Measurements from ENCODE around the gene OAS2.

The OAS2 gene

DNA sequence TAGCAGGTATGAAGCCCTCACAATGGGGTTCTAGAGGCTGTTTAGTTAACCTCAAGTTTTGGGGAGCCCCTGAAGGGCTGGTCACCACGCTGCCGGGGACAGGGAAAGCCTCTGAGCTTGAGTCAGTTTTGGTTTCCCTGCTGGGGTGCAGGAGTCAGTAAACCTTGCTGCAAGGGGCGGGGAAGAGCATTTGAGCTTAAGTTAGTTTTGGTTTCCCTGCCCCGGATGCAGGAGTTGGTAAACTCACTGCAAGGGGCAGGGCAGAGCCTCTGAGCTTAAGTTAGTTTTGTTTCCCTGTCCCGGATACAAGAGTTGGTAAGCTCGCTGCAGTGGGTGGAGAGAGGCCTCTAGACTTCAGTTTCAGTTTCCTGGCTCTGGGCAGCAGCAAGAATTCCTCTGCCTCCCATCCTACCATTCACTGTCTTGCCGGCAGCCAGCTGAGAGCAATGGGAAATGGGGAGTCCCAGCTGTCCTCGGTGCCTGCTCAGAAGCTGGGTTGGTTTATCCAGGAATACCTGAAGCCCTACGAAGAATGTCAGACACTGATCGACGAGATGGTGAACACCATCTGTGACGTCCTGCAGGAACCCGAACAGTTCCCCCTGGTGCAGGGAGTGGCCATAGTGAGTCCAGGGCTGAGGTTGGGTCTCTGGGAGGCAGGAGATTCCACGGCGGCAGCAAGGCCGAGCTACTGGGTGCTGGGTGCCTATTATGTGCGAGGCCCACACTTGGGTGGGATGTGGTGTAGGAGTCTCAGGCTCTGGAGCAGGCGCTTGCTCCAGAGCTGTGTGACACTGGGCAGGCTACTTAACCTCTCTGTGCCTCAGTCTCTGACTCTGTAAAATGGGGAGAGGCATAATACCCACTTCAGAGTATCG is at the start of gene OAS2:
OAS2 (plus strand) TSS at position 357 of the 878 bp plus-strand sequence; CDS start at position 447, 90 bp downstream.
- TF ChIP-seq EP300 (IDR thresholded peaks at IDR 0.05; ENCODE audit: borderline replicate concordance) (no peak), TEAD4 (IDR thresholded peaks at IDR 0.05) (no peak), NFIC (IDR thresholded peaks at IDR 0.05) (no peak), TAF1 (IDR thresholded peaks at IDR 0.05; ENCODE audit: low read depth) (no peak), YY1 (IDR thresholded peaks at IDR 0.05; ENCODE audit: low read depth) (no peak), TCF12 (IDR thresholded peaks at IDR 0.05; ENCODE audit: low read depth) (no peak), MAX (IDR thresholded peaks at IDR 0.05) (no peak)

- TF ChIP-seq, protein P1, sequence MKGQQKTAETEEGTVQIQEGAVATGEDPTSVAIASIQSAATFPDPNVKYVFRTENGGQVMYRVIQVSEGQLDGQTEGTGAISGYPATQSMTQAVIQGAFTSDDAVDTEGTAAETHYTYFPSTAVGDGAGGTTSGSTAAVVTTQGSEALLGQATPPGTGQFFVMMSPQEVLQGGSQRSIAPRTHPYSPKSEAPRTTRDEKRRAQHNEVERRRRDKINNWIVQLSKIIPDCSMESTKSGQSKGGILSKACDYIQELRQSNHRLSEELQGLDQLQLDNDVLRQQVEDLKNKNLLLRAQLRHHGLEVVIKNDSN (IDR thresholded peaks at IDR 0.05) = no peak
- TF ChIP-seq NFIC (IDR thresholded peaks at IDR 0.05) (no peak), TEAD4 (IDR thresholded peaks at IDR 0.05) (no peak), TAF1 (IDR thresholded peaks at IDR 0.05; ENCODE audit: low read depth) (no peak), MAX (IDR thresholded peaks at IDR 0.05) (no peak), EP300 (IDR thresholded peaks at IDR 0.05; ENCODE audit: borderline replicate concordance) (no peak)
These were observed 49.3 kb upstream of the OAS2 start for GRCh38 chr12:112928978-112929377.

GRCh38 chr12:112929715-112930114 is 48.6 kb upstream of the OAS2 start:
- no peak for TF ChIP-seq ZBTB7A (IDR thresholded peaks at IDR 0.05; ENCODE audit: low read depth)
- TF ChIP-seq RAD21 (IDR thresholded peaks at IDR 0.05; ENCODE audit: low read depth) = no peak

- no peak for TF ChIP-seq EP300 (IDR thresholded peaks at IDR 0.05; ENCODE audit: borderline replicate concordance)
- no peak for TF ChIP-seq TEAD4 (IDR thresholded peaks at IDR 0.05)
- no peak for TF ChIP-seq EGR1 (IDR thresholded peaks at IDR 0.05)
- no peak for TF ChIP-seq TAF1 (IDR thresholded peaks at IDR 0.05; ENCODE audit: low read depth)
- TF ChIP-seq NFIC (IDR thresholded peaks at IDR 0.05) = no peak
- TF ChIP-seq, protein P2, sequence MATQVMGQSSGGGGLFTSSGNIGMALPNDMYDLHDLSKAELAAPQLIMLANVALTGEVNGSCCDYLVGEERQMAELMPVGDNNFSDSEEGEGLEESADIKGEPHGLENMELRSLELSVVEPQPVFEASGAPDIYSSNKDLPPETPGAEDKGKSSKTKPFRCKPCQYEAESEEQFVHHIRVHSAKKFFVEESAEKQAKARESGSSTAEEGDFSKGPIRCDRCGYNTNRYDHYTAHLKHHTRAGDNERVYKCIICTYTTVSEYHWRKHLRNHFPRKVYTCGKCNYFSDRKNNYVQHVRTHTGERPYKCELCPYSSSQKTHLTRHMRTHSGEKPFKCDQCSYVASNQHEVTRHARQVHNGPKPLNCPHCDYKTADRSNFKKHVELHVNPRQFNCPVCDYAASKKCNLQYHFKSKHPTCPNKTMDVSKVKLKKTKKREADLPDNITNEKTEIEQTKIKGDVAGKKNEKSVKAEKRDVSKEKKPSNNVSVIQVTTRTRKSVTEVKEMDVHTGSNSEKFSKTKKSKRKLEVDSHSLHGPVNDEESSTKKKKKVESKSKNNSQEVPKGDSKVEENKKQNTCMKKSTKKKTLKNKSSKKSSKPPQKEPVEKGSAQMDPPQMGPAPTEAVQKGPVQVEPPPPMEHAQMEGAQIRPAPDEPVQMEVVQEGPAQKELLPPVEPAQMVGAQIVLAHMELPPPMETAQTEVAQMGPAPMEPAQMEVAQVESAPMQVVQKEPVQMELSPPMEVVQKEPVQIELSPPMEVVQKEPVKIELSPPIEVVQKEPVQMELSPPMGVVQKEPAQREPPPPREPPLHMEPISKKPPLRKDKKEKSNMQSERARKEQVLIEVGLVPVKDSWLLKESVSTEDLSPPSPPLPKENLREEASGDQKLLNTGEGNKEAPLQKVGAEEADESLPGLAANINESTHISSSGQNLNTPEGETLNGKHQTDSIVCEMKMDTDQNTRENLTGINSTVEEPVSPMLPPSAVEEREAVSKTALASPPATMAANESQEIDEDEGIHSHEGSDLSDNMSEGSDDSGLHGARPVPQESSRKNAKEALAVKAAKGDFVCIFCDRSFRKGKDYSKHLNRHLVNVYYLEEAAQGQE (IDR thresholded peaks at IDR 0.05; ENCODE audit: low read depth) = no peak
- no peak for TF ChIP-seq RAD21 (IDR thresholded peaks at IDR 0.05; ENCODE audit: low read depth)
- no peak for TF ChIP-seq CEBPB (IDR thresholded peaks at IDR 0.05)
- TF ChIP-seq TCF12 (IDR thresholded peaks at IDR 0.05; ENCODE audit: low read depth) = no peak
- no peak for TF ChIP-seq FOXM1 (IDR thresholded peaks at IDR 0.05; ENCODE audit: borderline replicate concordance, low read depth)
- TF ChIP-seq, protein P1 (IDR thresholded peaks at IDR 0.05) = no peak
- no peak for TF ChIP-seq YY1 (IDR thresholded peaks at IDR 0.05; ENCODE audit: low read depth)
- no peak for TF ChIP-seq MAX (IDR thresholded peaks at IDR 0.05)
These were observed 48.0 kb upstream of the OAS2 start for GRCh38 chr12:112930350-112930749.

GRCh38 chr12:112932485-112933128 is 45.7 kb upstream of the OAS2 start:
- TF ChIP-seq MAX (IDR thresholded peaks at IDR 0.05) (no peak), ZBTB7A (IDR thresholded peaks at IDR 0.05; ENCODE audit: low read depth) (no peak), TCF12 (IDR thresholded peaks at IDR 0.05; ENCODE audit: low read depth) (no peak), NFIC (IDR thresholded peaks at IDR 0.05) (no peak), CREB1 (IDR thresholded peaks at IDR 0.05; ENCODE audit: low read depth) (no peak), EGR1 (IDR thresholded peaks at IDR 0.05) (no peak), RAD21 (IDR thresholded peaks at IDR 0.05; ENCODE audit: low read depth) (no peak), EP300 (IDR thresholded peaks at IDR 0.05; ENCODE audit: borderline replicate concordance) (no peak)
- TF ChIP-seq, protein P1 (IDR thresholded peaks at IDR 0.05) = no peak

- TF ChIP-seq MAX (IDR thresholded peaks at IDR 0.05) = no peak
- no peak for TF ChIP-seq TCF12 (IDR thresholded peaks at IDR 0.05; ENCODE audit: low read depth)
- no peak for TF ChIP-seq TEAD4 (IDR thresholded peaks at IDR 0.05)
- no peak for TF ChIP-seq CREB1 (IDR thresholded peaks at IDR 0.05; ENCODE audit: low read depth)
- no peak for TF ChIP-seq YY1 (IDR thresholded peaks at IDR 0.05; ENCODE audit: low read depth)
These were observed 45.2 kb upstream of the OAS2 start for GRCh38 chr12:112933129-112933505.
